Mucosa of descending colon (tissue), 3 donors: ENCODE measurements around the gene SAFB2. TPM values are rescaled to one million over a fixed set of nuclear protein-coding genes. Genes with fewer than 3 reads are reported as not detected.

Experiments
- ATAC-seq: fragments of 200-7000 bp; cut with Tn5 transposase; one replicate; pipeline ENCODE4 v1.9.1; 2020; ENCODE audit warnings: mild to moderate bottlenecking, moderate library complexity
- DNase-seq, 3 donors: peaks; one replicate each; pipeline ENCODE4 v3.0.0-alpha.2; 2020
- H3K36me3 ChIP-seq: fragments of 200-600 bp; one replicate; pipeline ENCODE4 v1.8.0; 2021; ENCODE audit warnings: low read depth, mild to moderate bottlenecking
- H3K4me1 ChIP-seq: fragments of 200-600 bp; one replicate; pipeline ENCODE4 v1.8.0; 2021; ENCODE audit warnings: low read depth, mild to moderate bottlenecking
- H3K4me3 ChIP-seq: fragments of 200-600 bp; one replicate; pipeline ENCODE4 v1.8.0; 2021; ENCODE audit warnings: mild to moderate bottlenecking
- H3K9me3 ChIP-seq: fragments of 200-600 bp; one replicate; pipeline ENCODE4 v1.8.0; 2021; ENCODE audit warnings: mild to moderate bottlenecking
- intact Hi-C, 2 donors: fragments of 100-400 bp; cut with DNase I in 1 of 2; cut with micrococcal nuclease in 1 of 2; formaldehyde crosslinking; loops; one replicate each; pipeline versions ENCODE4 v1.11.0 to v1.11.1; 2022; cut with DNase I, micrococcal nuclease
- total RNA-seq, 3 donors: library from RNA; stranded (reverse); fragmentation: NEBNext Ultra II Directional in 2 of 3; extraction: Animal tissue kit (Norgen Biotek cat#: 25700) in 2 of 3; gene quantifications; one replicate each; pipeline versions ENCODE4 v1.2.1 to v1.2.4, GENCODE V29; 2021 to 2023
- TF ChIP-seq, protein P1 (sequence below): fragments of 200-600 bp; IDR thresholded peaks from one replicate; pipeline ENCODE4 v1.8.0; 2022; ENCODE audit warnings: antibody characterized with exemption, mild to moderate bottlenecking
- donor health status: DM: no; HTN: no; CAD: no; lungs with moderate emphysema.
- donor health status: DM: no; HTN: no; CAD: no.
- donor health status: DM: no; HTN: yes; CAD: no.

Gene SAFB2
- total RNA-seq, 3 donors from 2014 or later, result 66.7 to 122 (median 102) TPM

- ATAC-seq, result no peak
- H3K4me1 ChIP-seq, result no peaks in the 10 kb centered on the region
- no peak overlapping the region for H3K4me3 ChIP-seq
- no peak for DNase-seq
- TF ChIP-seq, protein P1, sequence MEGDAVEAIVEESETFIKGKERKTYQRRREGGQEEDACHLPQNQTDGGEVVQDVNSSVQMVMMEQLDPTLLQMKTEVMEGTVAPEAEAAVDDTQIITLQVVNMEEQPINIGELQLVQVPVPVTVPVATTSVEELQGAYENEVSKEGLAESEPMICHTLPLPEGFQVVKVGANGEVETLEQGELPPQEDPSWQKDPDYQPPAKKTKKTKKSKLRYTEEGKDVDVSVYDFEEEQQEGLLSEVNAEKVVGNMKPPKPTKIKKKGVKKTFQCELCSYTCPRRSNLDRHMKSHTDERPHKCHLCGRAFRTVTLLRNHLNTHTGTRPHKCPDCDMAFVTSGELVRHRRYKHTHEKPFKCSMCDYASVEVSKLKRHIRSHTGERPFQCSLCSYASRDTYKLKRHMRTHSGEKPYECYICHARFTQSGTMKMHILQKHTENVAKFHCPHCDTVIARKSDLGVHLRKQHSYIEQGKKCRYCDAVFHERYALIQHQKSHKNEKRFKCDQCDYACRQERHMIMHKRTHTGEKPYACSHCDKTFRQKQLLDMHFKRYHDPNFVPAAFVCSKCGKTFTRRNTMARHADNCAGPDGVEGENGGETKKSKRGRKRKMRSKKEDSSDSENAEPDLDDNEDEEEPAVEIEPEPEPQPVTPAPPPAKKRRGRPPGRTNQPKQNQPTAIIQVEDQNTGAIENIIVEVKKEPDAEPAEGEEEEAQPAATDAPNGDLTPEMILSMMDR, result no peak
- no peaks in the 10 kb centered on the region for H3K9me3 ChIP-seq
- no peaks in the 10 kb centered on the region for H3K36me3 ChIP-seq
- intact Hi-C loops, result no loop called here
Measured at GRCh38 chr19:5579286-5579685, 43.3 kb downstream of the SAFB2 start.

GRCh38 chr19:5578097-5578846 lies 44.3 kb downstream of the SAFB2 start:
- Histone ChIP-seq H3K36me3 (no peaks in the 10 kb centered on the region), H3K4me1 (no peaks in the 10 kb centered on the region), H3K9me3 (no peaks in the 10 kb centered on the region), H3K4me3 (no peak overlapping the region)
- ATAC-seq (peak; percentile 94), DNase-seq (peak; percentile 76 to 81 (median 77))
- TF ChIP-seq, protein P1, result peak; percentile 93
- intact Hi-C loops, result no loop called here

DNA sequence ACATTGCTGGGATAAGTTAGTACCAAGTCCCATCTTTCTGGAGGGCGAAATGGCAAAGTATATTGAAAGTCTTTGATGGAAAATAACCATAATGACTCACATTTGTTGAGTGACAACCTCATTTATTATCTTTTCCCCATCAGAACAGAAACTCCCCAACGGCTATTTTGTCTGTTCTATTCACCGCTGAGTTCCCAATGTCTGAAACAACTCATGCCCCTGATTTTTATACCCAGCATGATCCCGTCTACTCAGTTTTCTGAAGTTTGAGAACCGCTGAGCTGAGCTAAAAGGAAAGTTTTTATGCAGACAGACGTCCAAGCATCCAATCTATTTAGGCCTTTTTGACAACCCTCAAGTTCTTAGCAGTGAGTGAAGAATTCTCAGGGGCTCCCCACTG lies 47.0 kb downstream of the SAFB2 start:
- no peak for ATAC-seq
- DNase-seq, result no peak
- Histone ChIP-seq H3K9me3 (no peaks in the 10 kb centered on the region), H3K4me1 (peaks cover 3% of the 10 kb centered on the region), H3K36me3 (no peaks in the 10 kb centered on the region), H3K4me3 (no peak overlapping the region)
- TF ChIP-seq, protein P1, result no peak
- intact Hi-C loops, result no loop called here

DNA sequence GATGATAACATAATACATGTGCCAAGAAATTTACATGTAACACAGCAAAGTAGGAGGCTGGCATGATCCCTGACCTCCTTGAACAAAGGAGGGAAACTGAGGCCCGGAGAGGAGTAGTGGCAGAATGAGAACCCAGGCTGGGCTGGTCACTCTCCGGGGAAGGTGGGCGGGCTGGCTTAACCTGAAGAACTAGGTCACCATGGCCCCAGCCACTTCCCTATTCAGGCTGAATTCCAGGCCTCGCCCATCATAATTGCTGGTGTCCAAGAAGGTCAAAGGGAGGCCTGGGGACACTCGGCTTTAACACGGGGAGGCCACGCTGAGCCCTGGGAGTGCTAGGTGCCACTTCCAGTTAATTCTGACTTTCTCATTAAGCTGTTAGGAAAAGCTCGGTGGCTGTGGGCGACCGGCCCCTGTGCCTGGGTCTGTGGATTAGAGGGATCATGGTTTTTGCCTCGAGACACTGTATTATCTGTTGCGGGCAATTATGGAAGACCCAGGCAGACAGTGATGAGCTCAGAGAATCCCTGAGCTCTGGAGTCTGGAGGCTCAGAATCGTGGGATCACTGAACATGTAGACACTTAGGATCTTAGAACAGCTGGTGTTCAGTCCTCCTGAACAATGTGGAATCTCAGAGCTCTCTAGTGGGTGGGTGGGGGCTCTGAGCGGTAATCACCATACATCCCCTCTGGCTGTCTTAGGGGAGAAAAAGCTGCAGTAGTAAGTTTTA lies 49.9 kb downstream of the SAFB2 start:
- intact Hi-C loops, result no loop called here
- ATAC-seq (peak; percentile 96), DNase-seq (peak in 2 of 3 donors; percentile 68 to 79)
- Histone ChIP-seq H3K4me3 (no peak overlapping the region), H3K36me3 (no peaks in the 10 kb centered on the region), H3K9me3 (no peaks in the 10 kb centered on the region), H3K4me1 (peaks cover 3% of the 10 kb centered on the region)
- TF ChIP-seq, protein P1, result no peak

DNA sequence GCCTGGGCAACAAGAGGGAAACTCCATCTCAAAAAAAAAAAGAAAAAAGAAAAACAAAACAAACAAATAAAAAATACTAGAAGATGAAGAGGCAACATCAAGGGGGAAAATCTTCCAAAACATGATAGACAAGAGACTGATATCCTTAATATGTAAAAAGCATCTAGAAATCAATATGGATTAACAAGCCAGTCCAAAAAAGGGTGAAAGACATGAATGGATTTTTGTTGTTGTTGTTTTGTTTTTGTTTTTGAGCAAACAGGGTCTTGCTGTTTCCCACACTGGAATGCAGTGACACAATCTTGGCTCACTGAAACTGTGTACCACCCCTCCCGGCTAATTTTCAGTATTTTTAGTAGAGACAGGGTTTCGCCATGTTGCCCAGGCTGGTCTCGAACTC lies 50.8 kb downstream of the SAFB2 start:
- TF ChIP-seq, protein P1, result no peak
- no peak for DNase-seq
- Histone ChIP-seq H3K9me3 (no peaks in the 10 kb centered on the region), H3K4me3 (no peak overlapping the region), H3K4me1 (peaks cover 3% of the 10 kb centered on the region), H3K36me3 (no peaks in the 10 kb centered on the region)
- intact Hi-C loops, result no loop called here
- no peak for ATAC-seq
